ENCODE data around the gene DENND5A.
A peak's percentile ranks its signal among the peaks of the same experiment; 100 is the strongest.
"Not testable (repeated sequence)": the region's sequence is repeated elsewhere in the genome, so short reads cannot be mapped to it uniquely, and the experiment has no call there.

The DENND5A gene

DNA sequence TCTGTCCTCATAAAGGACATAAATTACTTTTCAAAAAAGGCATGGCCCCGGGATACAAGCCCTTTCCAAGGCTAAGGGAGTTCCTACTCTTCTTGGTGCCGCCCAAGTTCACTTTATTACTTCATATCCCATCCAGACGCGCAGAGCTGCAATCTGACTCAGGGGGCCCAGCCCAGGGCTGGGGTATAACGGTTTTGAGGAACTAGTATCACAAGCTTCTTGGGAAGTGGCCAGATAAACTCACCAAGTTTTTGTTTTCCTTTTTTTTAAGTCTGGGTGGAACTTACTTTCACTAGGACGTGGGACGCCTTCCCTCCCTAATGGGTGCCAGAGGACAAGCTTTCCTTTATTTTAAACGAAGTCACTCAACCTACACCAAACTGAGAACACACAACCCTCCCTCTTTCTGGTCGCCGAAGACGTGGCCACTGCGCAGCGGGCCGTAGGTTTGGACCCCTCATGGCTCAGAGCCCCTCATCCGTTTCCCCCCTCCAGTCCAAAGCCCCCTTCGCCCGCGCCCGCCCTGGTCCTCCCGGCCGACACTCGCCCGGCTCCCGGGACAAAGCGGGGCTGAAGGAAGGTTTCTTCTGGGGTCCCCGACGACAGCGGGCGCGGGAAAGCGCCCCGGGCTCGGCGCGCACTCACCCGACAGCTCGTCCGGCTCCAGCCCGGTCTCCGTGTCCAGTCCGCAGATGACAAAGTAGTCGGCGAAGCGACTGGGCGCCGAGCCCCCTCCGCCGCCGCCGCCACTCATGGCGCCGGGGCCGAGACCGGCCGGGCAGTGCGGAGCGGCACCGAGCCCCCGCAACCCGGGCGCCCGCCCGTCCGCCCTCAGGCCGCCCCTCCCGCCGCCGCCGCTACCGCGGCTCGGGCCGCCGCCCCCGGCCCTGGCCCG, 587 bp downstream of the DENND5A start:
- Histone ChIP-seq H3K4me3 (peak overlapping the region; percentile 82), H3K27ac (peak overlapping the region; percentile 97 to 99)
- peak; percentile 85 for DNase-seq (ENCODE audit: low spot score)
- TF ChIP-seq CTCF (IDR thresholded peaks at IDR 0.05) = no peak

DNA sequence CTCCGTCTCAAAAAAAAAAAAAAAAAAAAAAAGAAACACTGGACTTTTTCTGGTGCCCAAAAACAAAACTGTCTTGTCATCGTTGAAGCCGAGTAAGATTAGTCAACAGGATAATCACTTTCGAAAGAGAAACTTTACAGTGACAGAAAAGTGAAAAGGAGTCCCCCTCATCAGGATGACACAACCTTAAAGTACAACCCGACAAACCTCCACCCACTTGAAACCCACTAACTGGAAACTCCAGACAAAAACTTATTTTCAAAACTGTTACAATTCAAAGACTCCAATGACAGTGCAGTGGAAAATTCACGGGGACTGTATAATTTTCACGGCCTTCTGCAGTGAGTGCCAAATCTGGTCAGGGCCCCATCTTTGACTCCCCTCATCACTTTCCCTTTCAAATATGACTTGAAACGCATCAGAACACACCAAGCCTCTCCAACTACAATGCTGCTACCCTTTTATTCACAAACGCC, 1.3 kb downstream of the DENND5A start:
- DNase-seq (ENCODE audit: low spot score) = no peak
- no peak for TF ChIP-seq CTCF (IDR thresholded peaks at IDR 0.05)
- Histone ChIP-seq H3K27ac (peak overlapping the region; percentile 97 to 99), H3K4me3 (peak overlapping the region; percentile 82)

- DNase-seq (ENCODE audit: low spot score) = not testable (repeated sequence)
These were observed 4.4 kb downstream of the DENND5A start for GRCh38 chr11:9260838-9261146.

GRCh38 chr11:9259981-9260837, 4.9 kb downstream of the DENND5A start:
- no peak overlapping the region for H3K4me3 ChIP-seq
- TF ChIP-seq CTCF (IDR thresholded peaks at IDR 0.05) = no peak
- DNase-seq (ENCODE audit: low spot score) = no peak
- H3K27ac ChIP-seq = no peak overlapping the region

More at GRCh38 chr11:9260838-9261146, 4.4 kb downstream of the DENND5A start:
- not testable (repeated sequence) for H3K4me3 ChIP-seq, H3K27ac ChIP-seq

DNA sequence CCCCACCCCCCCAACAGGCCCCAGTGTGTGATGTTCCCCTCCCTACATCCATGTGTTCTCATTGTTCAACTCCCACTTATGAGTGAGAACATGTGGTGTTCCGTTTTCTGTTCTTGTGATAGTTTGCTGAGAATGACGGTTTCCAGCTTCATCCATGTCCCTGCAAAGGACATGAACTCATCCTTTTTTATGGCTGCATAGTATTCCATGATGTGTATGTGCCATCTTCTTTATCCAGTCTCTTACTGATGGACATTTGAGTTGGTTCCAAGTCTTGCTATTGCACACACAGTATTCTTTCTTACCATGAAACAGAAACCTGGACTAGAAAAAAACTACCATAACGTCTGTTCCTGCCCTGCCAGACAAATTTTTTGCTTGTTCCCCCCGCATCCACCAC, 6.9 kb downstream of the DENND5A start:
- not testable (repeated sequence) for DNase-seq (ENCODE audit: low spot score); H3K27ac ChIP-seq; H3K4me3 ChIP-seq

- no peak for TF ChIP-seq CTCF (IDR thresholded peaks at IDR 0.05)
- H3K27ac ChIP-seq = no peak overlapping the region
- no peak overlapping the region for H3K4me3 ChIP-seq
- DNase-seq (ENCODE audit: low spot score) = no peak
These were observed 10.7 kb downstream of the DENND5A start for GRCh38 chr11:9254416-9254815.

- Histone ChIP-seq H3K27ac (peak overlapping the region in 1 of 2 donors; percentile 56), H3K4me3 (no peak overlapping the region)
- no peak for DNase-seq (ENCODE audit: low spot score)
- TF ChIP-seq CTCF (IDR thresholded peaks at IDR 0.05) = no peak
These were observed 12.1 kb downstream of the DENND5A start for GRCh38 chr11:9253086-9253485.

All from coronary artery (tissue), 2 donors.